Osteocyte (in vitro differentiated cells): ENCODE measurements around the gene TMEM167B. TPM values are rescaled to one million over a fixed set of nuclear protein-coding genes. Genes with fewer than 3 reads are reported as not detected.
A peak's percentile ranks its signal among the peaks of the same experiment; 100 is the strongest.

ENCODE experiments used
- DNase-seq: peaks from one replicate; pipeline ENCODE4 v3.0.0; 2021; ENCODE audit warnings: mixed read lengths; ENCODE audit not compliant: unreplicated experiment; ENCODE audit errors: extremely low spot score
- H3K27ac Mint-ChIP-seq: one replicate; pipeline ENCODE4 v1.8.0; 2021; ENCODE audit warnings: mild to moderate bottlenecking, mixed read lengths; ENCODE audit not compliant: unreplicated experiment
- H3K27me3 Mint-ChIP-seq: one replicate; pipeline ENCODE4 v1.8.0; 2021; ENCODE audit warnings: mixed read lengths; ENCODE audit not compliant: unreplicated experiment
- H3K36me3 Mint-ChIP-seq: one replicate; pipeline ENCODE4 v1.8.0; 2021; ENCODE audit warnings: mixed read lengths; ENCODE audit not compliant: unreplicated experiment
- H3K4me1 Mint-ChIP-seq: one replicate; pipeline ENCODE4 v1.8.0; 2021; ENCODE audit warnings: mixed read lengths; ENCODE audit not compliant: unreplicated experiment
- H3K4me3 Mint-ChIP-seq: one replicate; pipeline ENCODE4 v1.8.0; 2021; ENCODE audit warnings: mild to moderate bottlenecking, moderate library complexity, mixed read lengths; ENCODE audit not compliant: unreplicated experiment
- H3K9me3 Mint-ChIP-seq: one replicate; pipeline ENCODE4 v1.8.0; 2021; ENCODE audit warnings: mixed read lengths; ENCODE audit not compliant: unreplicated experiment
- total RNA-seq: library from RNA; stranded (reverse); gene quantifications from 2 replicates; pipeline ENCODE4 v1.2.1, GENCODE V29; 2021
- TF ChIP-seq, protein P1 (sequence below): fragments of 200-600 bp; sonication (generic); IDR thresholded peaks from 2 replicates; pipeline ENCODE4 v1.5.0; 2021; ENCODE audit warnings: antibody characterized with exemption, mild to moderate bottlenecking, moderate library complexity

TMEM167B gene
- total RNA-seq, 1 donor from 2014 or later: 35.8 TPM

GRCh38 chr1:109089242-109090015, 1.1 kb upstream of the TMEM167B start:
- Mint-ChIP-seq H3K4me3 (peak overlapping the region; percentile 95), H3K36me3 (peaks cover 3% of the 10 kb centered on the region), H3K9me3 (no peaks in the 10 kb centered on the region), H3K4me1 (peaks cover 27% of the 10 kb centered on the region), H3K27ac (peak overlapping the region; percentile 97), H3K27me3 (no peaks in the 10 kb centered on the region)
- TF ChIP-seq, protein P1, sequence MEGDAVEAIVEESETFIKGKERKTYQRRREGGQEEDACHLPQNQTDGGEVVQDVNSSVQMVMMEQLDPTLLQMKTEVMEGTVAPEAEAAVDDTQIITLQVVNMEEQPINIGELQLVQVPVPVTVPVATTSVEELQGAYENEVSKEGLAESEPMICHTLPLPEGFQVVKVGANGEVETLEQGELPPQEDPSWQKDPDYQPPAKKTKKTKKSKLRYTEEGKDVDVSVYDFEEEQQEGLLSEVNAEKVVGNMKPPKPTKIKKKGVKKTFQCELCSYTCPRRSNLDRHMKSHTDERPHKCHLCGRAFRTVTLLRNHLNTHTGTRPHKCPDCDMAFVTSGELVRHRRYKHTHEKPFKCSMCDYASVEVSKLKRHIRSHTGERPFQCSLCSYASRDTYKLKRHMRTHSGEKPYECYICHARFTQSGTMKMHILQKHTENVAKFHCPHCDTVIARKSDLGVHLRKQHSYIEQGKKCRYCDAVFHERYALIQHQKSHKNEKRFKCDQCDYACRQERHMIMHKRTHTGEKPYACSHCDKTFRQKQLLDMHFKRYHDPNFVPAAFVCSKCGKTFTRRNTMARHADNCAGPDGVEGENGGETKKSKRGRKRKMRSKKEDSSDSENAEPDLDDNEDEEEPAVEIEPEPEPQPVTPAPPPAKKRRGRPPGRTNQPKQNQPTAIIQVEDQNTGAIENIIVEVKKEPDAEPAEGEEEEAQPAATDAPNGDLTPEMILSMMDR: peak; percentile 55
- no peak for DNase-seq

DNA sequence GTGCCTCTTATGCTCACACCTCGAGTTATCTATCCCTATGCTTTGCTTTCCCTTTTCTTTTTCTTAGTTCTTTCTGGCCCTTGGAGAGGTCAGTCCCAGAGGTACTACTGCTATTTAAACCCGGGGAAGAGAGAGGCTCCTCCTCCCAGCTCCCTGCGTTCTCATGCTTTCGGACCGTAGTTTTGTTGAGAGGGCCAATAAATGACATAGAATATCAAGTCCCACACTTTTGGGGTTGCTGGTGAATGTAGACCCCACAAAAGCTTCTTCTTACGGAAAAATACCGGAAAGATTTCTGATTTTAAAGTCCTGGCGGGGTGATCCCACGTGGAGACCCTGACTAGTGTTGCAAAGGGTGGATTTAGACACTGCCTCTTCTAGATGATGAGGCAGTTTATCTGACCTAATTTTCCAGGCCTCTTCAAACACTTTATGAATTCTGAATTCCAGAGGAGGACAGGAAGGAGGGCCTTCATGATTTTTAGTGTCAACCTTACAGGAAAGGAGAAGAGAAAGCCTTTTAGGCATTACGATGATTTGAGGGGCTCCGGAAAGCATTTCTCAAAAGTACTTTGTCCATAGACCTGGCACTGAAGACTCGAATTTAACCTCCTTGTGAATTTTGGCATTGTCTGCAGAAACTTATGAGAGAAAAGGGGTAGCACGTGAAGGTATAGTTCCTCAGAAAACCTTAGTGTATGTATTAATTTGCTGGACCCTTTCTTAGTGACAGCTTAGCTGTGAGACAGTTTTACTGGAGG, 694 bp downstream of the TMEM167B start:
- H3K4me1 Mint-ChIP-seq: peaks cover 27% of the 10 kb centered on the region
- no peaks in the 10 kb centered on the region for H3K27me3 Mint-ChIP-seq
- TF ChIP-seq, protein P1: no peak
- H3K36me3 Mint-ChIP-seq: peaks cover 9% of the 10 kb centered on the region
- peak overlapping the region; percentile 95 for H3K4me3 Mint-ChIP-seq
- H3K27ac Mint-ChIP-seq: peak overlapping the region; percentile 97
- no peaks in the 10 kb centered on the region for H3K9me3 Mint-ChIP-seq
- no peak for DNase-seq

GRCh38 chr1:109091839-109092193, 1.3 kb downstream of the TMEM167B start:
- Mint-ChIP-seq H3K4me1 (peaks cover 27% of the 10 kb centered on the region), H3K27ac (peak overlapping the region; percentile 97), H3K36me3 (peaks cover 9% of the 10 kb centered on the region), H3K27me3 (no peaks in the 10 kb centered on the region), H3K4me3 (peak overlapping the region; percentile 95), H3K9me3 (no peaks in the 10 kb centered on the region)
- TF ChIP-seq, protein P1: no peak
- DNase-seq: no peak

DNA sequence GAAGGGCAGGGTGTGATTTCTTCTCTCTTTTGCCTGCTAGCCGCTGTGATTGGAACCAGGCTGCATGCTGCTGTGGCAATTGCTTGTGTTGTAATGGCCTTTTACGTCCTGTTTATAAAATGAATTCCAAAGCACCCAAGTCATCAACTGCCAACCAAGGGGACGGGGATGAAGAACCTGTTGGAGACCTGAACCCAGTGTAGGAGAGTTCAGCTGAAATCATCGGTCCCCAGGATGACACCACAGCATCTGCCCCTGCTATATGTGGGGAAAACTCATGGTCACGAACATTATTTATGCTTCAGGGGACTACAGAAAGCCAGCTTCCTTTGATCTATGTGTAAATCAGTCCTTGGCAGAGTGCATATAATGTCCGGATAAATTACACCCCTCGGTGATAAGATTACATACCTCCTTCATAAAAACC, 3.8 kb downstream of the TMEM167B start:
- Mint-ChIP-seq H3K9me3 (no peaks in the 10 kb centered on the region), H3K4me3 (no peak overlapping the region), H3K27ac (no peak overlapping the region), H3K4me1 (peaks cover 27% of the 10 kb centered on the region), H3K36me3 (peaks cover 9% of the 10 kb centered on the region), H3K27me3 (no peaks in the 10 kb centered on the region)
- no peak for DNase-seq
- TF ChIP-seq, protein P1: no peak

GRCh38 chr1:109094871-109095270, 4.3 kb downstream of the TMEM167B start:
- TF ChIP-seq, protein P1: no peak
- no peak for DNase-seq
- H3K4me3 Mint-ChIP-seq: no peak overlapping the region
- H3K27ac Mint-ChIP-seq: no peak overlapping the region
- H3K9me3 Mint-ChIP-seq: no peaks in the 10 kb centered on the region
- H3K4me1 Mint-ChIP-seq: peaks cover 27% of the 10 kb centered on the region
- H3K27me3 Mint-ChIP-seq: no peaks in the 10 kb centered on the region
- H3K36me3 Mint-ChIP-seq: peaks cover 9% of the 10 kb centered on the region
